HEK293 (cell line): ENCODE measurements around the gene MEAF6.

ENCODE experiments used
- MZF1 ChIP-seq: fragments of 450-650 bp; formaldehyde crosslinking; IDR thresholded peaks from 2 replicates; pipeline ENCODE4 v1.5.1; 2017; ENCODE audit warnings: missing biosample characterization, missing genetic modification characterization, borderline replicate concordance
- SP2 ChIP-seq: fragments of 450-650 bp; formaldehyde crosslinking; IDR thresholded peaks from 2 replicates; pipeline ENCODE4 v1.5.1; 2016; ENCODE audit warnings: missing biosample characterization, missing genetic modification characterization
- ZBTB20 ChIP-seq: fragments of 450-650 bp; formaldehyde crosslinking; IDR thresholded peaks from 2 replicates; pipeline ENCODE4 v1.5.1; 2016; ENCODE audit warnings: missing biosample characterization, missing genetic modification characterization
- ZNF146 ChIP-seq: fragments of 450-650 bp; formaldehyde crosslinking; IDR thresholded peaks from 2 replicates; pipeline ENCODE4 v1.5.1; 2016; ENCODE audit warnings: missing biosample characterization, missing genetic modification characterization
- ZNF549 ChIP-seq: fragments of 450-650 bp; IDR thresholded peaks from 2 replicates; pipeline ENCODE4 v1.5.1; 2018; ENCODE audit warnings: missing biosample characterization, missing genetic modification characterization, mild to moderate bottlenecking, inconsistent platforms, moderate library complexity
- TF ChIP-seq, protein P1 (sequence below): fragments of 450-650 bp; formaldehyde crosslinking; IDR thresholded peaks from 2 replicates; pipeline ENCODE4 v1.5.1; 2016; ENCODE audit warnings: missing biosample characterization, missing genetic modification characterization
- TF ChIP-seq, protein P2 (sequence below): fragments of 450-650 bp; formaldehyde crosslinking; IDR thresholded peaks from 2 replicates; pipeline ENCODE4 v1.5.1; 2016; ENCODE audit warnings: missing biosample characterization, missing genetic modification characterization
- TF ChIP-seq, protein P3 (sequence below): fragments of 450-650 bp; formaldehyde crosslinking; optimal IDR thresholded peaks from 2 replicates; pipeline ENCODE3; 2016; ENCODE audit warnings: missing biosample characterization, mild to moderate bottlenecking, missing genetic modification characterization
- TF ChIP-seq, protein P4 (sequence below): fragments of 450-650 bp; formaldehyde crosslinking; IDR thresholded peaks from 2 replicates; pipeline ENCODE4 v1.5.1; 2016; ENCODE audit warnings: missing biosample characterization, missing genetic modification characterization

DNA sequence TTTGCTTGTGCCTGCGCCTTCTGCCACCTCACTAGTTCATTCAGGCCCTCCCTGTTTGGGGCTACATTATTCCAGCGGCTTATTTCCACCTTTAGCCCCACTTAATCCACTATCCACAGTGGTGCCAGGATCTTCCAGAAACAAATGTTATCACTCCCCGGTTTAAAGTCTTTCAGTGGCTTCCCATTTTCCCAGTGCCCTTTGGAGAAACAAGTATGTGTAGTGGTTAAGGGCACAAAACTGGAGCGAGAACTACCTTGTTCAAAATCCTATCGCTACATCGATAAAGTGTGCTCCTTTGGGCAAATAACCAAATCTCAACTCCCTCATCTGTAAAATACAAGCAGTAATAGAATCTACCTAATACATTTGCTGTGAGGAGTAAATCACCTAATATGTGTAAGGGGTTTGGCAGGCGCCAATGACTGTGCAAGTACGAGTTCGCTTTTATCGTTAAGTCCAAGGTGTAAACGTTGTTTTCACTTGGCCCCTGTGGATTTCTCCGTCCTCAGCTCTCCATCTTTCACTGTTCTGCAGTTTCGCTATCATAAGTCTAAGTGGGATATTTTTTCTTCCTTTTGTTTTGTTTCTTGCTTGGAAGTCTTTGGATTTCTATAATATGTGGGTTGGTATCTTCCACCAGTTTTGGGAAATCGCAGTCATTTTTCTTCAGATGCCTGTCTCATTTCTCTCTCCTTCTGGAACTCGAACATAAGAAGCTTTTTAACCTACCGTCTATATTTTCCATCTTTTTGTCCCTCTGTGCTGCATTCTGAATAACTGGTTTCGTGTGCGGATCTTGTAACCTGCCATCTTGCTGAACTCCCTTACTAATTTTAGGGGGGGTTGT lies 844 bp upstream of the MEAF6 start:
- TF ChIP-seq SP2 (tag by site-specific recombination) = no peak
- TF ChIP-seq ZBTB20 = peak; percentile 21
- TF ChIP-seq, protein P1, sequence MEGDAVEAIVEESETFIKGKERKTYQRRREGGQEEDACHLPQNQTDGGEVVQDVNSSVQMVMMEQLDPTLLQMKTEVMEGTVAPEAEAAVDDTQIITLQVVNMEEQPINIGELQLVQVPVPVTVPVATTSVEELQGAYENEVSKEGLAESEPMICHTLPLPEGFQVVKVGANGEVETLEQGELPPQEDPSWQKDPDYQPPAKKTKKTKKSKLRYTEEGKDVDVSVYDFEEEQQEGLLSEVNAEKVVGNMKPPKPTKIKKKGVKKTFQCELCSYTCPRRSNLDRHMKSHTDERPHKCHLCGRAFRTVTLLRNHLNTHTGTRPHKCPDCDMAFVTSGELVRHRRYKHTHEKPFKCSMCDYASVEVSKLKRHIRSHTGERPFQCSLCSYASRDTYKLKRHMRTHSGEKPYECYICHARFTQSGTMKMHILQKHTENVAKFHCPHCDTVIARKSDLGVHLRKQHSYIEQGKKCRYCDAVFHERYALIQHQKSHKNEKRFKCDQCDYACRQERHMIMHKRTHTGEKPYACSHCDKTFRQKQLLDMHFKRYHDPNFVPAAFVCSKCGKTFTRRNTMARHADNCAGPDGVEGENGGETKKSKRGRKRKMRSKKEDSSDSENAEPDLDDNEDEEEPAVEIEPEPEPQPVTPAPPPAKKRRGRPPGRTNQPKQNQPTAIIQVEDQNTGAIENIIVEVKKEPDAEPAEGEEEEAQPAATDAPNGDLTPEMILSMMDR (tag by site-specific recombination) = no peak
- TF ChIP-seq, protein P2, sequence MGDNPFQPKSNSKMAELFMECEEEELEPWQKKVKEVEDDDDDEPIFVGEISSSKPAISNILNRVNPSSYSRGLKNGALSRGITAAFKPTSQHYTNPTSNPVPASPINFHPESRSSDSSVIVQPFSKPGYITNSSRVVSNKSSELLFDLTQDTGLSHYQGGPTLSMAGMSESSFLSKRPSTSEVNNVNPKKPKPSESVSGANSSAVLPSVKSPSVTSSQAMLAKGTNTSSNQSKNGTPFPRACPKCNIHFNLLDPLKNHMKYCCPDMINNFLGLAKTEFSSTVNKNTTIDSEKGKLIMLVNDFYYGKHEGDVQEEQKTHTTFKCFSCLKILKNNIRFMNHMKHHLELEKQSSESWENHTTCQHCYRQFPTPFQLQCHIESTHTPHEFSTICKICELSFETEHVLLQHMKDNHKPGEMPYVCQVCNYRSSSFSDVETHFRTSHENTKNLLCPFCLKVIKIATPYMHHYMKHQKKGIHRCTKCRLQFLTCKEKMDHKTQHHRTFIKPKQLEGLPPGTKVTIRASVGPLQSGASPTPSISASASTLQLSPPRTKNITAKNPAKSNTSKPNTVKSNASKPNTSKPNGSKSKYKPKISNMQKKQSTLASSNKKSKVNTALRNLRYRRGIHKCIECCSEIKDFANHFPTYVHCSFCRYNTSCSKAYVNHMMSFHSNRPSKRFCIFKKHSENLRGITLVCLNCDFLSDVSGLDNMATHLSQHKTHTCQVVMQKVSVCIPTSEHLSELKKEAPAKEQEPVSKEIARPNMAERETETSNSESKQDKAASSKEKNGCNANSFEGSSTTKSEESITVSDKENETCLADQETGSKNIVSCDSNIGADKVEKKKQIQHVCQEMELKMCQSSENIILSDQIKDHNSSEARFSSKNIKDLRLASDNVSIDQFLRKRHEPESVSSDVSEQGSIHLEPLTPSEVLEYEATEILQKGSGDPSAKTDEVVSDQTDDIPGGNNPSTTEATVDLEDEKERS (tag by site-specific recombination) = no peak
- TF ChIP-seq ZNF146 = no peak
- TF ChIP-seq ZNF549 (tag by site-specific recombination) = no peak
- TF ChIP-seq, protein P3, sequence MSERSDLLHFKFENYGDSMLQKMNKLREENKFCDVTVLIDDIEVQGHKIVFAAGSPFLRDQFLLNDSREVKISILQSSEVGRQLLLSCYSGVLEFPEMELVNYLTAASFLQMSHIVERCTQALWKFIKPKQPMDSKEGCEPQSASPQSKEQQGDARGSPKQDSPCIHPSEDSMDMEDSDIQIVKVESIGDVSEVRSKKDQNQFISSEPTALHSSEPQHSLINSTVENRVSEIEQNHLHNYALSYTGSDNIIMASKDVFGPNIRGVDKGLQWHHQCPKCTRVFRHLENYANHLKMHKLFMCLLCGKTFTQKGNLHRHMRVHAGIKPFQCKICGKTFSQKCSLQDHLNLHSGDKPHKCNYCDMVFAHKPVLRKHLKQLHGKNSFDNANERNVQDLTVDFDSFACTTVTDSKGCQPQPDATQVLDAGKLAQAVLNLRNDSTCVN (tag by site-specific recombination) = no peak
- TF ChIP-seq, protein P4, sequence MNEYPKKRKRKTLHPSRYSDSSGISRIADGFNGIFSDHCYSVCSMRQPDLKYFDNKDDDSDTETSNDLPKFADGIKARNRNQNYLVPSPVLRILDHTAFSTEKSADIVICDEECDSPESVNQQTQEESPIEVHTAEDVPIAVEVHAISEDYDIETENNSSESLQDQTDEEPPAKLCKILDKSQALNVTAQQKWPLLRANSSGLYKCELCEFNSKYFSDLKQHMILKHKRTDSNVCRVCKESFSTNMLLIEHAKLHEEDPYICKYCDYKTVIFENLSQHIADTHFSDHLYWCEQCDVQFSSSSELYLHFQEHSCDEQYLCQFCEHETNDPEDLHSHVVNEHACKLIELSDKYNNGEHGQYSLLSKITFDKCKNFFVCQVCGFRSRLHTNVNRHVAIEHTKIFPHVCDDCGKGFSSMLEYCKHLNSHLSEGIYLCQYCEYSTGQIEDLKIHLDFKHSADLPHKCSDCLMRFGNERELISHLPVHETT (tag by site-specific recombination) = no peak
- TF ChIP-seq MZF1 = no peak
